ENCODE results near the gene EFCAB5. TPM values are rescaled to one million over a fixed set of nuclear protein-coding genes. Genes with fewer than 3 reads are reported as not detected.

EFCAB5 gene
- total and polyA plus RNA-seq, 12 donors: 0.06 to 0.52 (median 0.15) TPM; not detected in 8

DNA sequence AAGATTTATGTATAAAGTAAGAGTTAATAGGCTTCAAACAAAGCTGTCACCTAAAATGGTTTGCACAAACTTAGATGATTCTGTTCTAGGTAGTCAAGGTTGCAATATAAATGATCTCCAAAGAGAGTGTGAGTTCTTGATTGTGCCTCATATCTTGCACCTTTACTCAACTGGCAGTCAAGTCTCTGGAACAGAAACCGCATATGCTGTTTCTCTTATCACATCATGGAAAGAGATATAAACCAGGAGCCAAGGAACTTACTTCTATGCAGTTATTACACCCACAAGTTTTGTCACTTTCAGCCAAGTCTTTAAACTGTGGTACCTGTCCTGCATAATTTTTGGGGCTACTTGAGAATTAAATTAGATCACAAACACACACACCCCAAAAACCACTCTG is 16.6 kb upstream of the EFCAB5 start:
- intact Hi-C loops (cut with DNase I): no loop called here
- H3K4me3 ChIP-seq: no peak overlapping the region
- H3K36me3 ChIP-seq: peaks cover 0 to 12% (median 0%) of the 10 kb centered on the region in 9 donors
- ATAC-seq (no peak), DNase-seq (no peak)
- no peaks in the 10 kb centered on the region for H3K9me3 ChIP-seq
- H3K4me1 ChIP-seq: peaks cover 0 to 40% (median 25%) of the 10 kb centered on the region in 9 donors
- no peak overlapping the region for H3K27ac ChIP-seq
- TF ChIP-seq, protein P1, sequence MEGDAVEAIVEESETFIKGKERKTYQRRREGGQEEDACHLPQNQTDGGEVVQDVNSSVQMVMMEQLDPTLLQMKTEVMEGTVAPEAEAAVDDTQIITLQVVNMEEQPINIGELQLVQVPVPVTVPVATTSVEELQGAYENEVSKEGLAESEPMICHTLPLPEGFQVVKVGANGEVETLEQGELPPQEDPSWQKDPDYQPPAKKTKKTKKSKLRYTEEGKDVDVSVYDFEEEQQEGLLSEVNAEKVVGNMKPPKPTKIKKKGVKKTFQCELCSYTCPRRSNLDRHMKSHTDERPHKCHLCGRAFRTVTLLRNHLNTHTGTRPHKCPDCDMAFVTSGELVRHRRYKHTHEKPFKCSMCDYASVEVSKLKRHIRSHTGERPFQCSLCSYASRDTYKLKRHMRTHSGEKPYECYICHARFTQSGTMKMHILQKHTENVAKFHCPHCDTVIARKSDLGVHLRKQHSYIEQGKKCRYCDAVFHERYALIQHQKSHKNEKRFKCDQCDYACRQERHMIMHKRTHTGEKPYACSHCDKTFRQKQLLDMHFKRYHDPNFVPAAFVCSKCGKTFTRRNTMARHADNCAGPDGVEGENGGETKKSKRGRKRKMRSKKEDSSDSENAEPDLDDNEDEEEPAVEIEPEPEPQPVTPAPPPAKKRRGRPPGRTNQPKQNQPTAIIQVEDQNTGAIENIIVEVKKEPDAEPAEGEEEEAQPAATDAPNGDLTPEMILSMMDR (IDR thresholded peaks at IDR 0.05): no peak
- no peaks in the 10 kb centered on the region for H3K27me3 ChIP-seq
- 39 to 57% methylated on average over 1 of the region's 1 CpG for WGBS, 2 donors

DNA sequence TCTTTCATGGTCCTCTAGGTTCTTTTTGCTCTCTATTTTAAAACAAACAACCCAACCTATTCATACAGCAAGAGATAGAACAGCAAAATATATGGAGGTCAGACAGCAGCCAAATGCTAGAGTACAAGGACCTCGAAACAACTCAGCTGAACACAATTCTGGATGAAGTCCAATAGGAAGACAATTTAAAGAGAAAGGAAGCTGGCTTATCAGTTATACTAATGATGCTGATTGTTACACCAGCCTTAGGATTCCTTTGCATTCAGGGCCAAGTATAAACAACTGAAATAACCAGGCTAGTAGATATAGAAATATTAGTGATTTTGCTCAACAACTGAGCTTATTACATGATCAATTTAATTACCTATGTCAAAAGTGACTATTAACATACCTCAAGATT is 13.9 kb upstream of the EFCAB5 start:
- peak overlapping the region in 1 of 10 donors; percentile 10 for H3K4me3 ChIP-seq
- peaks cover 0 to 10% (median 0%) of the 10 kb centered on the region in 9 donors for H3K36me3 ChIP-seq
- peaks cover 0 to 51% (median 38%) of the 10 kb centered on the region in 9 donors for H3K4me1 ChIP-seq
- peak overlapping the region in 1 of 10 donors; percentile 89 for H3K27ac ChIP-seq
- WGBS, 2 donors: 0 to 11% methylated on average over 1 of the region's 1 CpG
- no peaks in the 10 kb centered on the region for H3K27me3 ChIP-seq
- ATAC-seq (no peak), DNase-seq (no peak)
- TF ChIP-seq, protein P1 (IDR thresholded peaks at IDR 0.05): no peak
- intact Hi-C loops (cut with DNase I): no loop called here
- H3K9me3 ChIP-seq: no peaks in the 10 kb centered on the region

DNA sequence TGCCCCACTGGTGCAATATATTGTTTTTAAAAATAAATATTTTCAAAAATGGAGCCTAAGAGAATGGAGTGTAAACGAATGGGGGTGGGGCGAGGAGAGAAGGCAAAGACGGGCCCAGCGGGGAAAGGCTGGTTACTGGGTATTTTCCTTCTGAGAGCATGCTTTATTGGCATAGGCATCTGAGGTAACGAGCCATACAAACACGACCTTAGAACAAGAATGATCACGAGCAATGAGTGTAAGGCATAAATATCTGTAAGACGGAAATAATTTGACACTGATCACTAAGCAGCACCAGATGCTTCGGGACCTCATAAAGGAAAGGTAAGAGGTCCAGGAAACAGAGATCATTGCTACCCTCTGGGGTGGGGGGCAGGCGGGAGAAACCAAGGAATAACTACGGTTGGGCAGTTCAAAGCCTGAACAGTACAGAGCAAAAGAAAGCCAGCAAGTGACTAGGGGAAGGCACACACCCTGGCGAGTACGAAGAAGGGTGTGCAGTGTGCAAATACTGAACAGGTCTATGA is 12.4 kb upstream of the EFCAB5 start:
- no peaks in the 10 kb centered on the region for H3K27me3 ChIP-seq
- peak overlapping the region; percentile 53 to 93 (median 80) for H3K4me3 ChIP-seq
- TF ChIP-seq, protein P1 (IDR thresholded peaks at IDR 0.05): no peak
- H3K9me3 ChIP-seq: no peaks in the 10 kb centered on the region
- intact Hi-C loops (cut with DNase I): no loop called here
- DNase-seq (no peak), ATAC-seq (peak in 2 of 8 donors; percentile 21 to 23)
- peaks cover 0 to 10% (median 0%) of the 10 kb centered on the region in 9 donors for H3K36me3 ChIP-seq
- 4 to 6% methylated on average over 13 of the region's 13 CpGs for WGBS, 2 donors
- peaks cover 0 to 50% (median 38%) of the 10 kb centered on the region in 9 donors for H3K4me1 ChIP-seq
- H3K27ac ChIP-seq: peak overlapping the region; percentile 51 to 93 (median 91)

DNA sequence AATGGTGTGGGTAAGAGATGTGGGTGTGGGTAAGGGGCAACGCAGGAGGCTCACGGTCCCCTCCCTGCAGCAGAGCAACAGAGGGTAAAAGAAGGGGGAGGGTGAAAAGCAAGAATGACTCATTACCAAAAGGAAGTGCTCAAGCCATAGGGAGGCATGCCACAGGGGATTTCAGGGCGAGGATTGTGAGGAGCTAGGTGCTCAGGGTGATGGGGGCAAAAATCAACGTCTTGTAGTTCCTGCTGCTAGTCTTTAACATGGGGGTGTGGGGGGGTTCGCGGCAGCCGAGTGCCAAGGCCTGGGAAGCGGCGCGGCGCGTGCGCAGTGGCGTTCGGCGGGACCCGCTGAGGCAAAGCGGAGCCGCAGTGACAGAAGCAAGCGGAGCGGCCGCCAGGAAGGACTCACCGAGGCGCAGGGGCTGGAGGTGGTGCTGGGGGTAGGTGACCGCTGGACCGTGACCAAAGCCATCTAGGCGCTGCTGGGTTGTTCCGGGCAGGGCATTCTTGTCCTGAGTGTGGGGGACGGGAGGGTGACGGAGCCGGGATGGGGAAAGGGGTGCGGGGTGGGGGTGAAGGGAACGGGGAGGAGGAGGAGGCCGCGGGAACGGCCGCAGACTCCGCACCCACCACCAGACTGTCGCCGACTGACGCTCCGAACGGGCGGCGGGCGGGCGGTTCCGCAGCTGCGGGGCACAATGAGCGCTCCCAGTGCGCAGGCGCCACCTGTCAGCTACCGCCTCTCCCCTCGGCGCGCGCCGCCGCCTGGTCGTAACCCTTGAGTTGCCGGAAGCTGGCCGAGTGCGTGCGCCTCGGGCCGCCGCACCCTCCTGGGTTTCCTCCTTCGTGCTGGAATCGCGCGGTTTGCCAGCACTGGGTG is 11.7 kb upstream of the EFCAB5 start, which contains the start of gene SSH2:
Gene SSH2, minus strand, starts transcription at position 696 of the 876 bp plus-strand sequence. Its CDS starts 228 bp downstream, at position 468.
- no peaks in the 10 kb centered on the region for H3K27me3 ChIP-seq
- H3K4me1 ChIP-seq: peaks cover 0 to 45% (median 38%) of the 10 kb centered on the region in 9 donors
- H3K4me3 ChIP-seq: peak within 1 kb of the TSS; percentile 53 to 93 (median 80)
- DNase-seq: peak; percentile 86 to 89
- peaks cover 0 to 7% (median 0%) of the 10 kb centered on the region in 9 donors for H3K36me3 ChIP-seq
- TF ChIP-seq, protein P1 (IDR thresholded peaks at IDR 0.05): peak in 2 of 9 donors; percentile 6 to 18
- intact Hi-C loops (cut with DNase I): loop anchor here (1.0 to 10.0 kb wide), 14 partner anchors 62 to 315 kb away; partner anchors contain the start of gene CORO6 (in 1 of the 10)
- H3K9me3 ChIP-seq: no peaks in the 10 kb centered on the region
- WGBS, 2 donors: 1% methylated on average over 68 to 71 of the region's 71 CpGs
- ATAC-seq: peak; percentile 94 to 96 (median 96)
- peak within 1 kb of the TSS; percentile 51 to 93 (median 91) for H3K27ac ChIP-seq
